Gastroesophageal sphincter (tissue), 3 donors: ENCODE data around the gene LRFN2.

ENCODE experiments used
- POLR2A ChIP-seq, 2 donors: fragments of 450-650 bp; IDR thresholded peaks; one replicate each; pipeline ENCODE4 v1.6.1; 2017; ENCODE audit warnings: antibody characterized with exemption in 2 of 2, mild to moderate bottlenecking in 2 of 2, moderate library complexity in 1 of 2
- TF ChIP-seq, protein P1 (sequence below), 4 experiments: fragments of 200-600 bp in 2 of 4; fragments of 450-650 bp in 2 of 4; sonication (generic) in 1 of 4; IDR thresholded peaks; one replicate each; pipeline ENCODE4 v1.5.1; 2017 to 2019; ENCODE audit warnings: antibody characterized with exemption in 4 of 4, mild to moderate bottlenecking in 2 of 4, moderate library complexity in 2 of 4

DNA sequence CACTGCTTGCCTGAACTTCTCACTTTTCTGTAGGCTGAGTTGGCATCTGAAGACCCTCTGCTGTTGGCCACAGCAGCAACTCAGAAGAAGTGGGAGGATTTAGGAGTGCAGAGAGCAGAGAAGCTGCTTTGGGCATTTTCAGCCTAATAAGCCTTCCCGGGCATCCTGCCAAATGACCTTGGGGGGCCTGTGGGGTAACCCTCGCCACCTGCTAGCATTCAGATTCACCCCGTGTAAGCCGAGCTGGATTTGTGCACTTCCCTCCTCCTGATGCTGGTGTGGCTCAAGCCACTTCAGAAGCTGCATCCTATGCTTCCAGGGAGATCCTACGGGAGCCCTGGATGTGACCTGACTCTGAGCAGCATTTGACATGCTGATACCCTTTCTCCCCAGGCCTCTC, 114.8 kb downstream of the LRFN2 start:
- TF ChIP-seq, protein P1, sequence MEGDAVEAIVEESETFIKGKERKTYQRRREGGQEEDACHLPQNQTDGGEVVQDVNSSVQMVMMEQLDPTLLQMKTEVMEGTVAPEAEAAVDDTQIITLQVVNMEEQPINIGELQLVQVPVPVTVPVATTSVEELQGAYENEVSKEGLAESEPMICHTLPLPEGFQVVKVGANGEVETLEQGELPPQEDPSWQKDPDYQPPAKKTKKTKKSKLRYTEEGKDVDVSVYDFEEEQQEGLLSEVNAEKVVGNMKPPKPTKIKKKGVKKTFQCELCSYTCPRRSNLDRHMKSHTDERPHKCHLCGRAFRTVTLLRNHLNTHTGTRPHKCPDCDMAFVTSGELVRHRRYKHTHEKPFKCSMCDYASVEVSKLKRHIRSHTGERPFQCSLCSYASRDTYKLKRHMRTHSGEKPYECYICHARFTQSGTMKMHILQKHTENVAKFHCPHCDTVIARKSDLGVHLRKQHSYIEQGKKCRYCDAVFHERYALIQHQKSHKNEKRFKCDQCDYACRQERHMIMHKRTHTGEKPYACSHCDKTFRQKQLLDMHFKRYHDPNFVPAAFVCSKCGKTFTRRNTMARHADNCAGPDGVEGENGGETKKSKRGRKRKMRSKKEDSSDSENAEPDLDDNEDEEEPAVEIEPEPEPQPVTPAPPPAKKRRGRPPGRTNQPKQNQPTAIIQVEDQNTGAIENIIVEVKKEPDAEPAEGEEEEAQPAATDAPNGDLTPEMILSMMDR (IDR thresholded peaks at IDR 0.05), result no peak
- no peak for TF ChIP-seq POLR2A (IDR thresholded peaks at IDR 0.05)
